Caco-2 (cell line): ENCODE measurements around the gene SEPSECS. TPM values are rescaled to one million over a fixed set of nuclear protein-coding genes. Genes with fewer than 3 reads are reported as not detected.

Experiments
- BruUV-seq: library from RNA; stranded (reverse); fragments of 400-500 nt; replicated peaks from 2 replicates; lab custom pipeline; 2021; lab: Mats Ljungman, UMichigan
- CTCF ChIA-PET: fragments of 300-600 bp; sonication (Branson Sonifier 250); formaldehyde crosslinking; loops from one replicate; lab custom pipeline; 2022; ENCODE audit warnings: antibody characterized with exemption; lab: Charles Lee
- POLR2A ChIA-PET: fragments of 300-600 bp; sonication (Branson Sonifier 250); formaldehyde crosslinking; loops from one replicate; lab custom pipeline; 2022; ENCODE audit warnings: antibody characterized with exemption; lab: Charles Lee
- DNase-seq, 2 experiments: peaks; one replicate each; pipeline versions ENCODE4 v3.0.0 to v3.0.0-alpha.2; 2020 to 2022
- H3K27me3 ChIP-seq: replicated peaks from 2 replicates; pipeline ENCODE4 v1.6.0; 2011; ENCODE audit warnings: low read length; ENCODE audit not compliant: control insufficient read depth, insufficient read depth
- H3K36me3 ChIP-seq: 2 replicates; pipeline ENCODE4 v1.5.1; 2011; ENCODE audit warnings: low read length; ENCODE audit not compliant: control insufficient read depth, insufficient read depth
- H3K4me1 ChIP-seq: fragments of 250-450 bp; sonication (Bioruptor Pico); 2 replicates; pipeline ENCODE4 v1.5.1; 2020; ENCODE audit warnings: mild to moderate bottlenecking
- H3K4me3 ChIP-seq: 2 replicates; pipeline ENCODE4 v1.5.1; 2011; ENCODE audit warnings: low read depth, mild to moderate bottlenecking, control low read depth, low read length
- H3K9me3 ChIP-seq: fragments of 250-450 bp; sonication (Bioruptor Pico); 2 replicates; pipeline ENCODE4 v1.5.1; 2020; ENCODE audit warnings: mild to moderate bottlenecking, moderate library complexity
- H3K27ac Mint-ChIP-seq: one replicate; pipeline ENCODE4 v1.8.0; 2022; ENCODE audit warnings: mixed read lengths; ENCODE audit not compliant: unreplicated experiment
- H3K27me3 Mint-ChIP-seq: one replicate; pipeline ENCODE4 v1.8.0; 2022; ENCODE audit warnings: mixed read lengths; ENCODE audit not compliant: insufficient read depth, unreplicated experiment
- H3K36me3 Mint-ChIP-seq: one replicate; pipeline ENCODE4 v1.8.0; 2022; ENCODE audit warnings: mild to moderate bottlenecking, mixed read lengths; ENCODE audit not compliant: insufficient read depth, unreplicated experiment
- H3K4me1 Mint-ChIP-seq: one replicate; pipeline ENCODE4 v1.8.0; 2022; ENCODE audit warnings: low read depth, mixed read lengths; ENCODE audit not compliant: unreplicated experiment
- H3K4me3 Mint-ChIP-seq: one replicate; pipeline ENCODE4 v1.8.0; 2022; ENCODE audit warnings: mild to moderate bottlenecking, moderate library complexity, mixed read lengths; ENCODE audit not compliant: unreplicated experiment
- H3K9me3 Mint-ChIP-seq: one replicate; pipeline ENCODE4 v1.8.0; 2022; ENCODE audit warnings: mixed read lengths; ENCODE audit not compliant: unreplicated experiment
- intact Hi-C: fragments of 100-400 bp; cut with micrococcal nuclease; formaldehyde crosslinking; loops from one replicate; pipeline ENCODE4 v1.10.0; 2022; ENCODE audit not compliant: unreplicated experiment
- total RNA-seq: library from RNA; stranded (reverse); gene quantifications from 2 replicates; pipeline ENCODE4 v1.2.3, GENCODE V29; 2022
- TF ChIP-seq, protein P1 (sequence below), 2 experiments: fragments of 200-600 bp in 1 of 2; IDR thresholded peaks; 1 replicate in 1 of 2; 2 replicates in 1 of 2; pipeline versions ENCODE4 v1.5.1 to v1.8.0; 2011 to 2022; ENCODE audit warnings: antibody characterized with exemption in 1 of 2, control low read depth in 1 of 2, inconsistent platforms in 1 of 2, low read depth in 1 of 2, low read length in 1 of 2, mild to moderate bottlenecking in 1 of 2, moderate library complexity in 1 of 2; ENCODE audit not compliant: insufficient read depth in 1 of 2, severe bottlenecking in 1 of 2, unreplicated experiment in 1 of 2

Gene SEPSECS
- total RNA-seq, 1 experiment from 2014 or later: 5.7 TPM

GRCh38 chr4:25070545-25070944 is 89.7 kb downstream of the SEPSECS start:
- Mint-ChIP-seq H3K27me3 (no peaks in the 10 kb centered on the region), H3K36me3 (no peaks in the 10 kb centered on the region), H3K9me3 (peaks cover 10% of the 10 kb centered on the region), H3K4me3 (no peak overlapping the region), H3K27ac (no peak overlapping the region), H3K4me1 (peaks cover 10% of the 10 kb centered on the region)
- H3K4me1 ChIP-seq: peaks cover 20% of the 10 kb centered on the region
- ChIA-PET POLR2A (no interaction called here), CTCF (interaction anchor here (0.6 kb wide), 1 partner anchor 1181 kb away, joined by 4 read pairs; no protein-coding TSS in a partner anchor)
- intact Hi-C loops: no loop called here
- H3K4me3 ChIP-seq: no peak overlapping the region
- no peaks in the 10 kb centered on the region for H3K36me3 ChIP-seq
- no peaks in the 10 kb centered on the region for H3K27me3 ChIP-seq
- TF ChIP-seq, protein P1, sequence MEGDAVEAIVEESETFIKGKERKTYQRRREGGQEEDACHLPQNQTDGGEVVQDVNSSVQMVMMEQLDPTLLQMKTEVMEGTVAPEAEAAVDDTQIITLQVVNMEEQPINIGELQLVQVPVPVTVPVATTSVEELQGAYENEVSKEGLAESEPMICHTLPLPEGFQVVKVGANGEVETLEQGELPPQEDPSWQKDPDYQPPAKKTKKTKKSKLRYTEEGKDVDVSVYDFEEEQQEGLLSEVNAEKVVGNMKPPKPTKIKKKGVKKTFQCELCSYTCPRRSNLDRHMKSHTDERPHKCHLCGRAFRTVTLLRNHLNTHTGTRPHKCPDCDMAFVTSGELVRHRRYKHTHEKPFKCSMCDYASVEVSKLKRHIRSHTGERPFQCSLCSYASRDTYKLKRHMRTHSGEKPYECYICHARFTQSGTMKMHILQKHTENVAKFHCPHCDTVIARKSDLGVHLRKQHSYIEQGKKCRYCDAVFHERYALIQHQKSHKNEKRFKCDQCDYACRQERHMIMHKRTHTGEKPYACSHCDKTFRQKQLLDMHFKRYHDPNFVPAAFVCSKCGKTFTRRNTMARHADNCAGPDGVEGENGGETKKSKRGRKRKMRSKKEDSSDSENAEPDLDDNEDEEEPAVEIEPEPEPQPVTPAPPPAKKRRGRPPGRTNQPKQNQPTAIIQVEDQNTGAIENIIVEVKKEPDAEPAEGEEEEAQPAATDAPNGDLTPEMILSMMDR (IDR thresholded peaks at IDR 0.05; ENCODE audit: insufficient read depth in 1 of 2, low read depth in 1 of 2, low read length in 1 of 2, severe bottlenecking in 1 of 2, unreplicated experiment in 1 of 2): no peak
- no peak for DNase-seq
- no peaks in the 10 kb centered on the region for H3K9me3 ChIP-seq
- BruUV-seq: no TSS peak

Other genes with a start within 250 kb of the SEPSECS start
- 0.95 and 1.7 TPM in 2 replicates for gene CCDC149, start 247.4 kb downstream of the SEPSECS start, total RNA-seq
- 7.5 and 8.3 TPM in 2 replicates for gene LGI2, start 129.5 kb downstream of the SEPSECS start, total RNA-seq
- gene PI4K2B, start 73.6 kb upstream of the SEPSECS start, total RNA-seq: 22.8 and 25.0 TPM in 2 replicates
- 13.1 and 13.2 TPM in 2 replicates for gene ZCCHC4, start 152.3 kb upstream of the SEPSECS start, total RNA-seq
- gene ANAPC4, start 216.8 kb upstream of the SEPSECS start, total RNA-seq: 24.9 and 32.3 TPM in 2 replicates